B cell (primary cell): ENCODE data around the gene NKX2-3. TPM values are rescaled to one million over a fixed set of nuclear protein-coding genes. Genes with fewer than 3 reads are reported as not detected.

Experiments
- ATAC-seq: fragments of 200-7000 bp; cut with Tn5 transposase; one replicate; pipeline ENCODE4 v1.10.0; 2021; ENCODE audit warnings: low read depth, mild to moderate bottlenecking, moderate number of reproducible peaks, moderate library complexity
- CTCF ChIA-PET: fragments of 350-600 bp; sonication (Branson Sonifier 250); formaldehyde crosslinking; loops from one replicate; lab custom pipeline; 2021; ENCODE audit warnings: antibody characterized with exemption, inconsistent platforms; lab: Charles Lee
- POLR2A ChIA-PET: fragments of 350-600 bp; sonication (Branson Sonifier 250); formaldehyde crosslinking; loops from one replicate; lab custom pipeline; 2021; ENCODE audit warnings: antibody characterized with exemption; lab: Charles Lee
- DNase-seq: peaks from one replicate; pipeline ENCODE4 v3.0.0; 2013
- H2AFZ ChIP-seq: 2 replicates; pipeline ENCODE4 v1.6.1; 2012; ENCODE audit warnings: mild to moderate bottlenecking, low read depth, low read length; ENCODE audit not compliant: insufficient read depth, poor library complexity, severe bottlenecking
- H3K27ac ChIP-seq, 2 donors: 1 replicate in 1 of 2; 2 replicates in 1 of 2; pipeline ENCODE4 v1.5.1; 2012 to 2013; ENCODE audit warnings: low read length in 2 of 2, mild to moderate bottlenecking in 2 of 2, moderate library complexity in 1 of 2
- H3K27me3 ChIP-seq, 4 experiments: fragments of 200-600 bp in 1 of 4; sonication (generic) in 1 of 4; replicated peaks in 1 of 4; 1 replicate in 2 of 4; 2 replicates in 2 of 4; pipeline versions ENCODE4 v1.6.1 to v1.7.0; 2013 to 2016; ENCODE audit warnings: low read length in 3 of 4, mild to moderate bottlenecking in 2 of 4, mixed read lengths in 1 of 4, moderate library complexity in 1 of 4; ENCODE audit not compliant: insufficient read depth in 4 of 4, control insufficient read depth in 3 of 4; ENCODE audit errors: control extremely low read depth in 1 of 4
- H3K36me3 ChIP-seq, 2 experiments: replicated peaks in 1 of 2; 1 replicate in 1 of 2; 2 replicates in 1 of 2; pipeline versions ENCODE4 v1.6.1 to v1.7.1; 2013; ENCODE audit warnings: low read length in 1 of 2; ENCODE audit not compliant: insufficient read depth in 2 of 2, control insufficient read depth in 1 of 2; ENCODE audit errors: control extremely low read depth in 1 of 2, extremely low read depth in 1 of 2
- H3K4me1 ChIP-seq, 2 donors: fragments of 200-600 bp in 1 of 2; sonication (generic) in 1 of 2; 1 replicate in 1 of 2; 2 replicates in 1 of 2; pipeline versions ENCODE4 v1.5.1 to v1.6.1; 2013 to 2017; ENCODE audit warnings: low read length in 2 of 2; ENCODE audit not compliant: control insufficient read depth in 2 of 2, insufficient read depth in 2 of 2
- H3K4me2 ChIP-seq: replicated peaks from 2 replicates; pipeline ENCODE3; 2012; ENCODE audit warnings: mild to moderate bottlenecking, low read depth, low read length; ENCODE audit not compliant: poor library complexity, severe bottlenecking
- H3K4me3 ChIP-seq, 5 experiments: fragments of 200-600 bp in 1 of 5; sonication (generic) in 1 of 5; 1 replicate in 3 of 5; 2 replicates in 2 of 5; pipeline versions ENCODE4 v1.5.1 to v1.7.0; 2011 to 2016; ENCODE audit warnings: low read length in 4 of 5, mild to moderate bottlenecking in 4 of 5, low read depth in 2 of 5, control low read depth in 1 of 5, moderate library complexity in 1 of 5; ENCODE audit not compliant: insufficient read depth in 1 of 5; ENCODE audit errors: control extremely low read depth in 1 of 5, extremely low read depth in 1 of 5
- H3K79me2 ChIP-seq: fragments of 200-600 bp; sonication (generic); one replicate; pipeline ENCODE4 v1.6.0; 2016; ENCODE audit warnings: low read length; ENCODE audit not compliant: control insufficient read depth, insufficient read depth
- H3K9ac ChIP-seq: fragments of 200-600 bp; sonication (generic); 2 replicates; pipeline ENCODE4 v1.6.1; 2017; ENCODE audit warnings: mild to moderate bottlenecking, low read length, moderate library complexity
- H3K9me3 ChIP-seq, 3 donors: one replicate each; pipeline versions ENCODE4 v1.6.1 to v1.7.1; 2013; ENCODE audit warnings: low read length in 2 of 3; ENCODE audit not compliant: control insufficient read depth in 2 of 3, insufficient read depth in 1 of 3; ENCODE audit errors: control extremely low read depth in 1 of 3
- H4K20me1 ChIP-seq: 2 replicates; pipeline ENCODE4 v1.6.0; 2012; ENCODE audit warnings: mild to moderate bottlenecking, low read length; ENCODE audit not compliant: insufficient read depth, control insufficient read depth, poor library complexity, severe bottlenecking
- H3K27ac Mint-ChIP-seq: one replicate; pipeline ENCODE4 v1.8.0; 2021; ENCODE audit warnings: mixed read lengths
- H3K27me3 Mint-ChIP-seq: one replicate; pipeline ENCODE4 v1.8.0; 2021; ENCODE audit warnings: mixed read lengths
- H3K4me1 Mint-ChIP-seq: one replicate; pipeline ENCODE4 v1.8.0; 2021; ENCODE audit warnings: mixed read lengths
- H3K4me3 Mint-ChIP-seq: one replicate; pipeline ENCODE4 v1.8.0; 2021; ENCODE audit warnings: mixed read lengths
- H3K9me3 Mint-ChIP-seq: one replicate; pipeline ENCODE4 v1.8.0; 2022; ENCODE audit warnings: mixed read lengths; ENCODE audit not compliant: insufficient read depth
- CTCF ChIP-seq: fragments of 200-600 bp; IDR thresholded peaks from one replicate; pipeline ENCODE4 v1.8.0; 2022; ENCODE audit warnings: antibody characterized with exemption, mild to moderate bottlenecking
- EZH2 ChIP-seq: IDR thresholded peaks from 2 replicates; pipeline ENCODE4 v1.6.1; 2012; ENCODE audit warnings: borderline replicate concordance, low read depth, mild to moderate bottlenecking, moderate library complexity, low read length; ENCODE audit not compliant: insufficient read depth, poor library complexity, severe bottlenecking
- WGBS: methylation state at CpG from one replicate; pipeline ENCODE4 v1.1.5; 2013; ENCODE audit warnings: missing lambda C conversion rate; ENCODE audit not compliant: insufficient coverage; 5-methylcytosine and 5-hydroxymethylcytosine counted together
- intact Hi-C: fragments of 100-400 bp; cut with micrococcal nuclease; formaldehyde crosslinking; loops from one replicate; pipeline ENCODE4 v1.10.0; 2022
- polyA plus RNA-seq: library from polyadenylated mRNA; depleted of rRNA; stranded (reverse); fragments of >200 nt; gene quantifications from 2 replicates; pipeline ENCODE4 v1.2.3, GENCODE V29; 2012
- total RNA-seq, 2 donors: library from RNA; stranded (reverse); fragments of 120-200 nt in 1 of 2; gene quantifications; 1 replicate in 1 of 2; 2 replicates in 1 of 2; pipeline versions ENCODE4 v1.2.3 to v1.2.4, GENCODE V29; 2013 to 2022

NKX2-3 gene
- total and polyA plus RNA-seq, 2 donors (not counting 1 experiment from before 2014, with no cell fraction given): not detected

- no peak for TF ChIP-seq CTCF
- no peak for TF ChIP-seq EZH2
- CTCF ChIA-PET: interaction anchor here (0.9 kb wide), 1 partner anchor 8 kb away, joined by 4 read pairs; no protein-coding TSS in a partner anchor
- intact Hi-C loops: no loop called here
- Histone ChIP-seq H3K9me3 (peaks cover 0 to 55% (median 11%) of the 10 kb centered on the region in 3 donors), H3K9ac (no peak overlapping the region), H3K27me3 (peaks cover 0 to 95% (median 68%) of the 10 kb centered on the region in 4 experiments), H3K4me2 (no peak overlapping the region), H3K27ac (no peak overlapping the region), H3K79me2 (no peaks in the 10 kb centered on the region), H2AFZ (no peak overlapping the region), H3K36me3 (no peaks in the 10 kb centered on the region), H3K4me3 (no peak overlapping the region), H3K4me1 (peaks cover 31 to 50% of the 10 kb centered on the region in 2 donors), H4K20me1 (no peaks in the 10 kb centered on the region)
- H3K9me3 Mint-ChIP-seq: no peaks in the 10 kb centered on the region
- H3K4me1 Mint-ChIP-seq: peaks cover 30% of the 10 kb centered on the region
- peaks cover 84% of the 10 kb centered on the region for H3K27me3 Mint-ChIP-seq
- H3K27ac Mint-ChIP-seq: no peak overlapping the region
- no peak overlapping the region for H3K4me3 Mint-ChIP-seq
- peak; percentile 9 for DNase-seq
- ATAC-seq: no peak
- POLR2A ChIA-PET: no interaction called here
- 73% methylated on average over 24 of the region's 24 CpGs for WGBS
These were observed 5.8 kb upstream of the NKX2-3 start for GRCh38 chr10:99526861-99527504.
